ENCODE data around the gene VSIG4. TPM values are rescaled to one million over a fixed set of nuclear protein-coding genes. Genes with fewer than 3 reads are reported as not detected.

Gene VSIG4
- total and polyA plus RNA-seq, 8 donors = 5.7 to 377 (median 11.7) TPM

DNA sequence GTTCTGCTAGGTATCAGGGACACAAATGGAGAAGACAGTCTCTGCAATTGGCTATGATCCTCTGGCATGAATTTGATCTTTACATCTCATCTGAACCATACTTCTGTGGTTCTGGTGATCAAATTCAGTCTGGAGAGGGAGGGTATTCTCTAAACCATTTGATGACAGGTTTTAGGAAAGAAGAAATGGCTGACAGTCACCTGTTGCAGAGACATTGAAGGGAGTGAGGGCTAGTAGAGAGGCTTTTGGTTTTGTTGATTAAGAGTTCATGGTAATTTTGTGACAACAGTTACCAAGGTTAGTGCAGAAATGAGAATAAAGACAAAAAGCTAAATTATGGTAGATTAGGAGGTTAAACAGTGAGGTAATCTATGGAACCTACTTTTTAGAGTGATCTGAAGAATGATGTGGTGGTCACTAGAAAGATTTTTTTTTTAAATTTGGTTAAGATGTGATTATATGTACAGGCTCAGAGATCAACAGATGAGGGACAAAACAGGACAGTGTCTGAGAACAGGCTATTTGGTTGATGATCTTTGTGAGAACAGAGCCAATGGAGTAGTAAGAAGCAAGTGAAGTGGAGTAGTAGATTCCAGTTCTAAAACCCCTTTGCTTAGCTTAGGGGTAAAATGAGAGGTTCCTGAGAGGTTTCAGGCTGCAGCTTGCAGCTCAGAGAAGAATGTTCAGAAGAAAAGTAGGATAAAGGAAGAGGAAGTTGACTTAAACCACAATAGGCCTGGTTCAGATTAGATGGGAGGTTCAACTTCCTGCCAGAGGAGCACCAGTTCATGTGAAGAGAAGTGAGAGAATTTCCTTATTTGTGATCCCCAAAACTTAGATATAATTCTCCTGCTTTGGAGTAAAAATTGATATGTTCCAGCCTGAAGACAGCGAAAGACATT is 34.7 kb downstream of the VSIG4 start:
- intact Hi-C loops (cut with DNase I) = no loop called here
- H3K27ac ChIP-seq = peak overlapping the region in 1 of 2 donors; percentile 80
- H3K27me3 ChIP-seq = peaks cover 0 to 5% of the 10 kb centered on the region in 2 donors
- H3K9me3 ChIP-seq = no peaks in the 10 kb centered on the region
- ATAC-seq = peak; percentile 52
- no peak for DNase-seq
- TF ChIP-seq, protein P1, sequence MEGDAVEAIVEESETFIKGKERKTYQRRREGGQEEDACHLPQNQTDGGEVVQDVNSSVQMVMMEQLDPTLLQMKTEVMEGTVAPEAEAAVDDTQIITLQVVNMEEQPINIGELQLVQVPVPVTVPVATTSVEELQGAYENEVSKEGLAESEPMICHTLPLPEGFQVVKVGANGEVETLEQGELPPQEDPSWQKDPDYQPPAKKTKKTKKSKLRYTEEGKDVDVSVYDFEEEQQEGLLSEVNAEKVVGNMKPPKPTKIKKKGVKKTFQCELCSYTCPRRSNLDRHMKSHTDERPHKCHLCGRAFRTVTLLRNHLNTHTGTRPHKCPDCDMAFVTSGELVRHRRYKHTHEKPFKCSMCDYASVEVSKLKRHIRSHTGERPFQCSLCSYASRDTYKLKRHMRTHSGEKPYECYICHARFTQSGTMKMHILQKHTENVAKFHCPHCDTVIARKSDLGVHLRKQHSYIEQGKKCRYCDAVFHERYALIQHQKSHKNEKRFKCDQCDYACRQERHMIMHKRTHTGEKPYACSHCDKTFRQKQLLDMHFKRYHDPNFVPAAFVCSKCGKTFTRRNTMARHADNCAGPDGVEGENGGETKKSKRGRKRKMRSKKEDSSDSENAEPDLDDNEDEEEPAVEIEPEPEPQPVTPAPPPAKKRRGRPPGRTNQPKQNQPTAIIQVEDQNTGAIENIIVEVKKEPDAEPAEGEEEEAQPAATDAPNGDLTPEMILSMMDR (IDR thresholded peaks at IDR 0.05) = no peak
- H3K4me3 ChIP-seq = no peak overlapping the region
- peaks cover 0 to 18% of the 10 kb centered on the region in 2 donors for H3K4me1 ChIP-seq
- no peaks in the 10 kb centered on the region for H3K36me3 ChIP-seq

DNA sequence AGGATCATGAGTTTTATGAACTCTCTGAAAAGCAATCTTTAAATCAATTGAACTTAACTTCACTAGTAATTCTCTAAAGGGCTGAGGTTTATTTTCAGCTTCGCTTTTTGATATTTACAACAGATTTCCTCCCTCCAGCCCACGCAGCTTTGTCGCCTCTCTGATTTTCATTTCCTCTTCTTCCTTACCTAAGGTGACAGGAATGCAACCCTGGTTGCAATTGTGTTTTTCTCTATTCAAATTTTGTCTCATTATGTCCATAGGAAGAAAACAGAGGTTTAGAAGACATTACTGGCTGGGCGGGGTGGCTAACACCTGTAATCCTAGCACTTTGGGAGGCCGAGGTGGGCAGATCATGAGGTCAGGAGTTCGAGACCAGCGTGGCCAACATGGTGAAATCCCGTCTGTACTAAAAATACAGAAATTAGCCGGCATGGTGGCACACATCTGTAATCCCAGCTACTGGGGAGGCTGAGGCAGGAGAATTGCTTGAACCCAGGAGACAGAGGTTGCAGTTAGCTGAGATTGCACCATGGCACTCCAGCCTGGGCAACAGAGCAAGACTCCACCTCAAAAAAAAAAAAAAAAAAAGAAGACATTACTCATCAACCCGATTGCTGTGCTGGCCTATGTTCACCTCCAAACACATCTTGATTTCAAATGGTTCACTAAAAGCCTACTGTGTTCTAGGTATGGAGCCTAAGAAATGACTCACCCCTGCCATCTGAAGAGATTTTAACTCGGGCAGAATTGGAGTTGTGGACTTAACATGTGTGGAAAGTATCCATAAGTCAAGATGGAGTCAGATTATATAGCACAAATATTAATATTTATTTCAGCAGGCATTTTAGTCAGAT is 36.8 kb downstream of the VSIG4 start:
- DNase-seq = no peak
- Histone ChIP-seq H3K36me3 (no peaks in the 10 kb centered on the region), H3K4me3 (no peak overlapping the region), H3K9me3 (no peaks in the 10 kb centered on the region), H3K4me1 (peaks cover 0 to 18% of the 10 kb centered on the region in 2 donors), H3K27ac (peak overlapping the region in 1 of 2 donors; percentile 80), H3K27me3 (peaks cover 0 to 5% of the 10 kb centered on the region in 2 donors)
- TF ChIP-seq, protein P1 (IDR thresholded peaks at IDR 0.05) = no peak
- no peak for ATAC-seq
- intact Hi-C loops (cut with DNase I) = no loop called here

GRCh38 chrX:66001596-66001995 is 38.3 kb downstream of the VSIG4 start:
- TF ChIP-seq, protein P1 (IDR thresholded peaks at IDR 0.05) = no peak
- peak overlapping the region in 1 of 2 donors; percentile 71 for H3K27ac ChIP-seq
- intact Hi-C loops (cut with DNase I) = no loop called here
- no peak for ATAC-seq
- peaks cover 0 to 5% of the 10 kb centered on the region in 2 donors for H3K27me3 ChIP-seq
- H3K36me3 ChIP-seq = no peaks in the 10 kb centered on the region
- H3K4me1 ChIP-seq = peaks cover 0 to 18% of the 10 kb centered on the region in 2 donors
- H3K4me3 ChIP-seq = no peak overlapping the region
- DNase-seq = no peak
- no peaks in the 10 kb centered on the region for H3K9me3 ChIP-seq

DNA sequence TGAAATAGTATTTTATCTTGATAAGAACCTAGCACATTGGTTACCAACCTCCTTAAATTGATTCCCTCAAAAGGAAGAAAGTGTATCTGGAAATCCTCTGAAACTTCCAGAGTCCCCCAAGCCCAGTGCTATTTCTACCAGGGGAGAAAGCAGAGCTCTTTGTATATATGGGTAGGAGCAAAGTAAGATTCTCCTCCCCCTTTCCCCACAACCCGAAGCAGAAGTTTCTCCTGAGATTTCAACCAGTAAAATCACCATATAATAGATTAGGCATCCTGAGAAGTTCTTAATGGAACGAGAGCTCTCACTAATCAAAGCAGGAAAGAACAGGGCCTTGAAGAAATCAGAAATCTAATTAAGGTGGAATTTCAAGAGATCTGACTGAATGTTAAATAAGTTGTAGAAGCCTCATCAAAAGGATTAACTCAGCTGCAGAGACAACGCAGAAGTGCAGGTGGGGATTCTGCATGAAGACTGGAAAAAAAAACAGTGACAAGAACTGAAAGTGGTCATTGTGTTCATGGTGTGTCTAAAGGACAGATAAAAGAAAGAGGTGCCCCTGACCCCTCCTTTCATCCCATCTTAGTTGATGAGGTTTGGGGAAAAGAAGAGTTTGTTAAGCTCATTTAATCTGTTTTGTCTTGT is 39.1 kb downstream of the VSIG4 start:
- ATAC-seq (no peak), DNase-seq (no peak)
- Histone ChIP-seq H3K36me3 (no peaks in the 10 kb centered on the region), H3K4me3 (no peak overlapping the region), H3K27me3 (peaks cover 0 to 5% of the 10 kb centered on the region in 2 donors), H3K4me1 (peaks cover 0 to 26% of the 10 kb centered on the region in 2 donors), H3K27ac (peak overlapping the region in 1 of 2 donors; percentile 71), H3K9me3 (no peaks in the 10 kb centered on the region)
- intact Hi-C loops (cut with DNase I) = no loop called here
- TF ChIP-seq, protein P1 (IDR thresholded peaks at IDR 0.05) = no peak
